GM12891 (cell line): ENCODE data around the gene SIRT3.

Experiments used
- DNase-seq: peaks from one replicate; pipeline ENCODE4 v3.0.0; 2011; ENCODE audit warnings: low spot score; ENCODE audit not compliant: insufficient read length
- FAIRE-seq: peaks from 2 replicates; lab custom pipeline; 2011; peaks lifted over from hg19 to GRCh38; lab: Jason Lieb, UNC
- PAX5 ChIP-seq: IDR thresholded peaks from 2 replicates; pipeline ENCODE4 v1.6.1; 2011; ENCODE audit warnings: low read length, moderate library complexity, mild to moderate bottlenecking; ENCODE audit not compliant: insufficient read depth, severe bottlenecking
- POLR2A ChIP-seq: IDR thresholded peaks from 2 replicates; pipeline ENCODE4 v1.6.1; 2011; ENCODE audit warnings: low read depth, low read length, control low read depth
- POLR2AphosphoS5 ChIP-seq: IDR thresholded peaks from 2 replicates; pipeline ENCODE4 v1.6.1; 2011; ENCODE audit warnings: low read depth, low read length, control low read depth
- POU2F2 ChIP-seq: IDR thresholded peaks from 2 replicates; pipeline ENCODE4 v1.6.1; 2011; ENCODE audit warnings: low read depth, mild to moderate bottlenecking, control low read depth, low read length, moderate library complexity
- SPI1 ChIP-seq: IDR thresholded peaks from 2 replicates; pipeline ENCODE4 v1.6.1; 2011; ENCODE audit warnings: low read depth, low read length, control low read depth
- TAF1 ChIP-seq: IDR thresholded peaks from 2 replicates; pipeline ENCODE4 v1.6.1; 2011; ENCODE audit warnings: low read depth, low read length, control low read depth

The SIRT3 gene

GRCh38 chr11:209275-210121 is 26.6 kb downstream of the SIRT3 start:
- no peak for TF ChIP-seq POLR2AphosphoS5
- TF ChIP-seq POLR2A = no peak
- no peak for TF ChIP-seq PAX5
- TF ChIP-seq POU2F2 = no peak
- TF ChIP-seq TAF1 = no peak
- TF ChIP-seq SPI1 = no peak
- no peak for DNase-seq
- no peak for FAIRE-seq

GRCh38 chr11:208917-209260 is 27.3 kb downstream of the SIRT3 start:
- TF ChIP-seq POU2F2 = no peak
- no peak for TF ChIP-seq SPI1
- no peak for TF ChIP-seq TAF1
- no peak for TF ChIP-seq PAX5
- TF ChIP-seq POLR2A = no peak
- no peak for TF ChIP-seq POLR2AphosphoS5
- FAIRE-seq (peak; percentile 70), DNase-seq (no peak)

GRCh38 chr11:208181-208916 is 27.8 kb downstream of the SIRT3 start:
- peak; percentile 57 for TF ChIP-seq TAF1
- TF ChIP-seq POLR2A = peak; percentile 54; the same call in 1 of the 2 replicates
- TF ChIP-seq POU2F2 = no peak
- TF ChIP-seq PAX5 = peak; percentile 83
- peak; percentile 31; the same call in 1 of the 2 replicates for TF ChIP-seq POLR2AphosphoS5
- peak; percentile 35; the same call in 1 of the 2 replicates for TF ChIP-seq SPI1
- peak; percentile 98 for DNase-seq
- peak; percentile 57 for FAIRE-seq

- FAIRE-seq = peak; percentile 43
- TF ChIP-seq SPI1 (no peak), PAX5 (no peak), POLR2AphosphoS5 (peak; percentile 29; the same call in 1 of the 2 replicates), TAF1 (no peak), POLR2A (peak; percentile 12; the same call in 1 of the 2 replicates), POU2F2 (no peak)
Measured at GRCh38 chr11:207863-208180, 28.3 kb downstream of the SIRT3 start.

GRCh38 chr11:207208-207862 is 28.8 kb downstream of the SIRT3 start, which contains the start of the genes BET1L and RIC8A:
Gene BET1L, minus strand, starts transcription at chr11:207399. Its CDS starts 78 bp downstream, at chr11:207321.
Gene RIC8A, plus strand, starts transcription at chr11:207708. Its CDS starts 1,147 bp downstream, at chr11:208855.
- DNase-seq = peak; percentile 98
- TF ChIP-seq POLR2A (peak; percentile 85), POU2F2 (no peak; the same call in 1 of the 2 replicates), TAF1 (peak; percentile 30), POLR2AphosphoS5 (peak; percentile 79), PAX5 (no peak), SPI1 (peak; percentile 67)
- FAIRE-seq = peak; percentile 100

More at GRCh38 chr11:207863-208180, 28.3 kb downstream of the SIRT3 start:
- no peak for DNase-seq

- FAIRE-seq (no peak), DNase-seq (no peak)
- TF ChIP-seq SPI1 (no peak), POLR2AphosphoS5 (0 out of 2 replicates have a peak, but pooled peaks have one; percentile 14)
Measured at GRCh38 chr11:206526-207207, 29.5 kb downstream of the SIRT3 start.

- TF ChIP-seq POLR2A (no peak), POU2F2 (no peak), POLR2AphosphoS5 (no peak), PAX5 (no peak), SPI1 (no peak), TAF1 (no peak)
- DNase-seq (no peak), FAIRE-seq (peak; percentile 48)
Measured at GRCh38 chr11:206002-206384, 30.1 kb downstream of the SIRT3 start.

- no peak for TF ChIP-seq POLR2A
- peak; percentile 23; the same call in 1 of the 2 replicates for TF ChIP-seq POLR2AphosphoS5
- no peak for TF ChIP-seq POU2F2
- no peak for TF ChIP-seq PAX5
- FAIRE-seq = no peak
- no peak for DNase-seq
Measured at GRCh38 chr11:205221-206001, 30.7 kb downstream of the SIRT3 start.
